RWPE2 (cell line): Measurements from ENCODE around the gene FUT2.
"Not testable (repeated sequence)": the region's sequence is repeated elsewhere in the genome, so short reads cannot be mapped to it uniquely, and the experiment has no call there.

Source experiments
- ATAC-seq: fragments of 200-7000 bp; cut with Tn5 transposase; 3 replicates; pipeline ENCODE4 v1.9.1; 2021; ENCODE audit warnings: low read depth
- DNase-seq: peaks from one replicate; pipeline ENCODE4 v3.0.0-alpha.2; 2020; ENCODE audit warnings: low spot score
- H3K27ac ChIP-seq: fragments of 450-650 bp; 2 replicates; pipeline ENCODE4 v1.5.1; 2017; ENCODE audit warnings: mild to moderate bottlenecking; ENCODE audit not compliant: poor library complexity, severe bottlenecking
- H3K27me3 ChIP-seq: fragments of 250-450 bp; sonication (Bioruptor Pico); 2 replicates; pipeline ENCODE4 v1.5.1; 2021; ENCODE audit warnings: mild to moderate bottlenecking, moderate library complexity; ENCODE audit not compliant: insufficient read depth, poor library complexity, severe bottlenecking
- H3K36me3 ChIP-seq: fragments of 250-450 bp; sonication (Bioruptor Pico); 2 replicates; pipeline ENCODE4 v1.5.1; 2020; ENCODE audit warnings: low read depth, mild to moderate bottlenecking, moderate library complexity
- H3K4me1 ChIP-seq: fragments of 250-450 bp; sonication (Bioruptor Pico); 2 replicates; pipeline ENCODE4 v1.5.1; 2021; ENCODE audit warnings: mild to moderate bottlenecking, moderate library complexity; ENCODE audit not compliant: insufficient read depth, poor library complexity, severe bottlenecking
- H3K4me3 ChIP-seq: fragments of 250-450 bp; sonication (Bioruptor Pico); 2 replicates; pipeline ENCODE4 v1.5.1; 2021; ENCODE audit warnings: mild to moderate bottlenecking, moderate library complexity; ENCODE audit not compliant: severe bottlenecking
- H3K9me3 ChIP-seq: fragments of 250-450 bp; sonication (Bioruptor Pico); 2 replicates; pipeline ENCODE4 v1.5.1; 2021; ENCODE audit warnings: mild to moderate bottlenecking, moderate library complexity; ENCODE audit not compliant: severe bottlenecking
- CTCF ChIP-seq: fragments of 450-650 bp; IDR thresholded peaks from one replicate; pipeline ENCODE4 v1.5.1; 2017; ENCODE audit warnings: mild to moderate bottlenecking, moderate library complexity; ENCODE audit not compliant: poor library complexity, severe bottlenecking

FUT2 gene

GRCh38 chr19:48716562-48717291 lies 21.0 kb downstream of the FUT2 start:
- DNase-seq (no peak), ATAC-seq (no peak)
- H3K4me3 ChIP-seq = no peak overlapping the region
- H3K4me1 ChIP-seq = peaks cover 5% of the 10 kb centered on the region
- H3K27me3 ChIP-seq = no peaks in the 10 kb centered on the region
- TF ChIP-seq CTCF = no peak
- H3K27ac ChIP-seq = no peak overlapping the region
- no peaks in the 10 kb centered on the region for H3K36me3 ChIP-seq
- H3K9me3 ChIP-seq = no peaks in the 10 kb centered on the region

GRCh38 chr19:48718106-48718505 lies 22.3 kb downstream of the FUT2 start:
- not testable (repeated sequence) for H3K27me3 ChIP-seq, H3K27ac ChIP-seq, ATAC-seq, H3K9me3 ChIP-seq, H3K4me3 ChIP-seq, H3K36me3 ChIP-seq, H3K4me1 ChIP-seq, DNase-seq

- H3K27me3 ChIP-seq = no peaks in the 10 kb centered on the region
- H3K36me3 ChIP-seq = no peaks in the 10 kb centered on the region
- H3K4me1 ChIP-seq = no peaks in the 10 kb centered on the region
- H3K27ac ChIP-seq = no peak overlapping the region
- no peak for DNase-seq
- no peaks in the 10 kb centered on the region for H3K9me3 ChIP-seq
- no peak for TF ChIP-seq CTCF
- H3K4me3 ChIP-seq = no peak overlapping the region
- no peak for ATAC-seq
Observed at GRCh38 chr19:48718711-48719231, 23.0 kb downstream of the FUT2 start.

- no peak for ATAC-seq
- peak within 1 kb of the TSS; percentile 47 for H3K4me3 ChIP-seq
- H3K27ac ChIP-seq = peak within 1 kb of the TSS; percentile 32
- no peaks in the 10 kb centered on the region for H3K9me3 ChIP-seq
- no peaks in the 10 kb centered on the region for H3K27me3 ChIP-seq
- H3K36me3 ChIP-seq = no peaks in the 10 kb centered on the region
- DNase-seq = no peak
- no peak for TF ChIP-seq CTCF
- H3K4me1 ChIP-seq = no peaks in the 10 kb centered on the region
Observed at GRCh38 chr19:48719263-48720171, 23.7 kb downstream of the FUT2 start, which contains the start of gene MAMSTR. Gene MAMSTR (minus strand): TSS chr19:48719725. CDS start chr19:48719031, 694 bp downstream.

GRCh38 chr19:48720251-48720612 lies 24.5 kb downstream of the FUT2 start:
- Histone ChIP-seq H3K27me3 (no peaks in the 10 kb centered on the region), H3K36me3 (no peaks in the 10 kb centered on the region), H3K4me1 (peaks cover 6% of the 10 kb centered on the region), H3K27ac (no peak overlapping the region), H3K4me3 (peak overlapping the region; percentile 47), H3K9me3 (no peaks in the 10 kb centered on the region)
- DNase-seq = no peak
- TF ChIP-seq CTCF = no peak
- ATAC-seq = no peak
